ENCODE measurements around the gene ARAP3.

GRCh38 chr5:141632650-141633049 is 49.4 kb downstream of the ARAP3 start:
- no peak for TF ChIP-seq CTCF (IDR thresholded peaks at IDR 0.05; ENCODE audit: low read depth, low read length)
- no peak for TF ChIP-seq EZH2phosphoT487 (IDR thresholded peaks at IDR 0.05; ENCODE audit: low read depth)
